ENCODE measurements around the gene SFTPA2. TPM values are rescaled to one million over a fixed set of nuclear protein-coding genes. Genes with fewer than 3 reads are reported as not detected.

SFTPA2 gene
- total and polyA plus RNA-seq, 2 experiments from 2014 or later, result not detected

GRCh38 chr10:79555354-79556309, 4.6 kb downstream of the SFTPA2 start (continued):
- TF ChIP-seq, protein P1, sequence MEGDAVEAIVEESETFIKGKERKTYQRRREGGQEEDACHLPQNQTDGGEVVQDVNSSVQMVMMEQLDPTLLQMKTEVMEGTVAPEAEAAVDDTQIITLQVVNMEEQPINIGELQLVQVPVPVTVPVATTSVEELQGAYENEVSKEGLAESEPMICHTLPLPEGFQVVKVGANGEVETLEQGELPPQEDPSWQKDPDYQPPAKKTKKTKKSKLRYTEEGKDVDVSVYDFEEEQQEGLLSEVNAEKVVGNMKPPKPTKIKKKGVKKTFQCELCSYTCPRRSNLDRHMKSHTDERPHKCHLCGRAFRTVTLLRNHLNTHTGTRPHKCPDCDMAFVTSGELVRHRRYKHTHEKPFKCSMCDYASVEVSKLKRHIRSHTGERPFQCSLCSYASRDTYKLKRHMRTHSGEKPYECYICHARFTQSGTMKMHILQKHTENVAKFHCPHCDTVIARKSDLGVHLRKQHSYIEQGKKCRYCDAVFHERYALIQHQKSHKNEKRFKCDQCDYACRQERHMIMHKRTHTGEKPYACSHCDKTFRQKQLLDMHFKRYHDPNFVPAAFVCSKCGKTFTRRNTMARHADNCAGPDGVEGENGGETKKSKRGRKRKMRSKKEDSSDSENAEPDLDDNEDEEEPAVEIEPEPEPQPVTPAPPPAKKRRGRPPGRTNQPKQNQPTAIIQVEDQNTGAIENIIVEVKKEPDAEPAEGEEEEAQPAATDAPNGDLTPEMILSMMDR (conservative IDR thresholded peaks at IDR 0.05; ENCODE audit: low read depth in 2 of 2), result no peak
- no peak for TF ChIP-seq STAT1 (IDR thresholded peaks at IDR 0.05; ENCODE audit: unreplicated experiment)
- TF ChIP-seq ZNF331 (CRISPR knock-in tag; IDR thresholded peaks at IDR 0.05; ENCODE audit: low read depth), result no peak

GRCh38 chr10:79552143-79552542, 8.1 kb downstream of the SFTPA2 start:
- Mint-ChIP-seq H3K27me3 (ENCODE audit: insufficient read depth, low read depth, poor library complexity) (no peaks in the 10 kb centered on the region), H3K36me3 (ENCODE audit: low read depth) (no peaks in the 10 kb centered on the region), H3K9me3 (no peaks in the 10 kb centered on the region), H3K4me1 (no peaks in the 10 kb centered on the region), H3K4me3 (no peak overlapping the region), H3K27ac (peak overlapping the region; percentile 59; the same call in 1 of the 2 replicates)
- no peak overlapping the region for H3K27ac ChIP-seq (ENCODE audit: low read depth)
- no peaks in the 10 kb centered on the region for H3F3A ChIP-seq (replicated peaks; ENCODE audit: low read depth)
- no peak for DNase-seq (ENCODE audit: low spot score)
- no peaks in the 10 kb centered on the region for H3K27me3 ChIP-seq (ENCODE audit: insufficient read depth)
- TF ChIP-seq, protein P1 (conservative IDR thresholded peaks at IDR 0.05; ENCODE audit: low read depth in 2 of 2), result no peak
- TF ChIP-seq EZH2 (IDR thresholded peaks at IDR 0.05; ENCODE audit: low read depth, unreplicated experiment) (no peak), ZNF462 (CRISPR knock-in tag; IDR thresholded peaks at IDR 0.05) (no peak), REST (IDR thresholded peaks at IDR 0.05; ENCODE audit: unreplicated experiment) (no peak), ZNF114 (CRISPR knock-in tag; IDR thresholded peaks at IDR 0.05) (no peak), STAT1 (IDR thresholded peaks at IDR 0.05; ENCODE audit: unreplicated experiment) (no peak)
- H3K4me2 ChIP-seq, result no peak overlapping the region
- no peak for ATAC-seq
- H3K36me3 ChIP-seq (ENCODE audit: insufficient read depth), result no peaks in the 10 kb centered on the region
- no peak overlapping the region for H3K4me3 ChIP-seq
- no peaks in the 10 kb centered on the region for H3K4me1 ChIP-seq (ENCODE audit: insufficient read depth)
- H3K9me2 ChIP-seq (ENCODE audit: insufficient read depth), result no peaks in the 10 kb centered on the region
- H4K20me1 ChIP-seq (replicated peaks; ENCODE audit: insufficient read depth), result no peaks in the 10 kb centered on the region
- 0 out of 2 replicates have a peak overlapping the region, but pooled peaks have one; percentile 28 for H2AFZ ChIP-seq
- H3K79me2 ChIP-seq (replicated peaks; ENCODE audit: insufficient read depth), result no peaks in the 10 kb centered on the region

Measured in GM23338 (cell line).